HEK293T (cell line): ENCODE results near the gene CABP4.

Source experiments
- CTCF ChIA-PET: fragments of 350-600 bp; formaldehyde crosslinking; extraction: SDS; loops from one replicate; lab custom pipeline; 2021; ENCODE audit warnings: antibody characterized with exemption, inconsistent platforms; lab: Yijun Ruan, JAX
- POLR2A ChIA-PET: fragments of 350-600 bp; formaldehyde crosslinking; extraction: SDS; loops from one replicate; lab custom pipeline; 2020; ENCODE audit warnings: antibody characterized with exemption, inconsistent platforms; lab: Yijun Ruan, JAX
- DNase-seq: peaks from one replicate; pipeline ENCODE4 v3.0.0; 2012; ENCODE audit warnings: mixed read lengths; ENCODE audit errors: extremely low spot score
- ARNT ChIP-seq: fragments of 450-650 bp; IDR thresholded peaks from 2 replicates; pipeline ENCODE4 v1.6.1; 2017; ENCODE audit warnings: mild to moderate bottlenecking
- BHLHE40 ChIP-seq: fragments of 450-650 bp; IDR thresholded peaks from 2 replicates; pipeline ENCODE4 v1.6.1; 2016; ENCODE audit warnings: mild to moderate bottlenecking, moderate library complexity, borderline replicate concordance
- CTBP1 ChIP-seq: fragments of 450-650 bp; IDR thresholded peaks from 2 replicates; pipeline ENCODE4 v1.6.1; 2016; ENCODE audit warnings: borderline replicate concordance
- ELF4 ChIP-seq: fragments of 450-650 bp; IDR thresholded peaks from 2 replicates; pipeline ENCODE4 v1.6.1; 2017; ENCODE audit warnings: antibody characterized with exemption
- FOXA1 ChIP-seq: fragments of 450-650 bp; IDR thresholded peaks from 2 replicates; pipeline ENCODE4 v1.6.1; 2016; ENCODE audit warnings: mild to moderate bottlenecking
- FOXK2 ChIP-seq: fragments of 450-650 bp; IDR thresholded peaks from 2 replicates; pipeline ENCODE4 v1.6.1; 2016; ENCODE audit warnings: mild to moderate bottlenecking
- FOXM1 ChIP-seq: fragments of 450-650 bp; IDR thresholded peaks from 2 replicates; pipeline ENCODE4 v1.6.1; 2017; ENCODE audit warnings: mild to moderate bottlenecking, borderline replicate concordance
- HDGF ChIP-seq: fragments of 450-650 bp; IDR thresholded peaks from 2 replicates; pipeline ENCODE4 v1.6.1; 2017; ENCODE audit warnings: antibody characterized with exemption, borderline replicate concordance
- L3MBTL2 ChIP-seq: fragments of 450-650 bp; conservative IDR thresholded peaks from 2 replicates; pipeline ENCODE4 v1.6.1; 2016; ENCODE audit warnings: mild to moderate bottlenecking
- LEF1 ChIP-seq: fragments of 450-650 bp; IDR thresholded peaks from 2 replicates; pipeline ENCODE4 v1.6.1; 2017; ENCODE audit warnings: mild to moderate bottlenecking, borderline replicate concordance
- NFRKB ChIP-seq: fragments of 450-650 bp; IDR thresholded peaks from 2 replicates; pipeline ENCODE4 v1.6.1; 2016; ENCODE audit warnings: mild to moderate bottlenecking, moderate library complexity
- SP1 ChIP-seq: fragments of 450-650 bp; IDR thresholded peaks from 2 replicates; pipeline ENCODE4 v1.6.1; 2017
- SUZ12 ChIP-seq: fragments of 450-650 bp; IDR thresholded peaks from 2 replicates; pipeline ENCODE4 v1.6.1; 2016; ENCODE audit warnings: mild to moderate bottlenecking
- TARDBP ChIP-seq: fragments of 450-650 bp; IDR thresholded peaks from 2 replicates; pipeline ENCODE4 v1.6.1; 2016
- ZNF384 ChIP-seq: fragments of 450-650 bp; IDR thresholded peaks from 2 replicates; pipeline ENCODE4 v1.6.1; 2016
- TF ChIP-seq, protein P1 (sequence below): fragments of 450-650 bp; IDR thresholded peaks from 2 replicates; pipeline ENCODE4 v1.6.1; 2016

Gene CABP4

DNA sequence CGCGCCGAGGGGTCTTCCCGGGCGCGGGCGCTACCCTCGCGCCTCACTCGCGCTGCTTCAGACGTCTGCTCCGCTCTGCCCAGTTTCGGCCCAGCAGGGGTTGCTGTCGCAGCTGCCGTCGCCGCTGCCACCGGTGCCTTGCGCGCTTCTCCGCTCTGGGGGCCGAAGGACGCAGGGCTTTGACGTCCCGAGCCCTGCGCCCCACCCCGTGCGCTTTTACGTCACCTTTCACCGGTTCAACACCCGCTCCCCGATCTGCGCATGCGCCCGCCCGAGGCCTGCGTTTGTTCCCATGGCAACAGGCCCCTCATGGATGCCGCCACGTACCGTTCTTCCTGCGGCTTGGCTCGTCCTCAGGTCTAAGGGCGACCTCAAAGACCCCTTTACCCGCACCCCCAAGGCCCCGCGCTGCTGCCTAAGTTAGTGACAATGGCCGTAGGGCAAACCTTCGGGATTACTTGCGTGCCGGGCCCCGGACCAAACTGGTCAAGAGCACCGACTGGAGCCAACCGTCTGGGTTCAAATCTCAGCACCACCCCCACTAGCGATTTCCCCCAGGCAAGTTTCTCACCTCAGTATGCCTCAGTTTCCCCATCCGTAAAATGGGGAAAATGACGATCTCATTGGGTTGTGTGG lies 53.5 kb downstream of the CABP4 start:
- TF ChIP-seq, protein P1, sequence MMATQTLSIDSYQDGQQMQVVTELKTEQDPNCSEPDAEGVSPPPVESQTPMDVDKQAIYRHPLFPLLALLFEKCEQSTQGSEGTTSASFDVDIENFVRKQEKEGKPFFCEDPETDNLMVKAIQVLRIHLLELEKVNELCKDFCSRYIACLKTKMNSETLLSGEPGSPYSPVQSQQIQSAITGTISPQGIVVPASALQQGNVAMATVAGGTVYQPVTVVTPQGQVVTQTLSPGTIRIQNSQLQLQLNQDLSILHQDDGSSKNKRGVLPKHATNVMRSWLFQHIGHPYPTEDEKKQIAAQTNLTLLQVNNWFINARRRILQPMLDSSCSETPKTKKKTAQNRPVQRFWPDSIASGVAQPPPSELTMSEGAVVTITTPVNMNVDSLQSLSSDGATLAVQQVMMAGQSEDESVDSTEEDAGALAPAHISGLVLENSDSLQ = no peak
- TF ChIP-seq ZNF384 = no peak
- peak; percentile 9; the same call in 1 of the 2 replicates for TF ChIP-seq L3MBTL2
- no peak for TF ChIP-seq HDGF
- TF ChIP-seq SUZ12 = no peak
- TF ChIP-seq FOXA1 = no peak
- TF ChIP-seq ARNT = no peak
- CTCF ChIA-PET = no interaction called here
- DNase-seq = peak; percentile 99
- POLR2A ChIA-PET = interaction anchor here (1.0 kb wide), 1 partner anchor 65 kb away, joined by 3 read pairs; the partner anchor contains the start of gene CORO1B

- CTCF ChIA-PET = no interaction called here
Observed at GRCh38 chr11:67510023-67510345, 54.8 kb downstream of the CABP4 start.

More at GRCh38 chr11:67510023-67510345, 54.8 kb downstream of the CABP4 start:
- no peak for DNase-seq
- POLR2A ChIA-PET = no interaction called here
- TF ChIP-seq, protein P1 = no peak
- no peak for TF ChIP-seq FOXM1
- TF ChIP-seq NFRKB = no peak
- TF ChIP-seq ELF4 = no peak
- TF ChIP-seq FOXA1 = no peak
- TF ChIP-seq ZNF384 = no peak
- TF ChIP-seq L3MBTL2 = no peak
- no peak for TF ChIP-seq SP1
- no peak for TF ChIP-seq BHLHE40
- TF ChIP-seq FOXK2 = no peak
- no peak for TF ChIP-seq TARDBP
- no peak for TF ChIP-seq CTBP1
- no peak for TF ChIP-seq SUZ12
- TF ChIP-seq LEF1 = no peak
- no peak for TF ChIP-seq ARNT
- TF ChIP-seq HDGF = no peak
